Activated CD4-positive, alpha-beta T cell treated with anti-CD3 and anti-CD28 coated beads, Interleukin-2, amount 10 ng/mL, durations not matched to agents 24 days and 14 days (primary cell): ENCODE measurements around the gene SLC35E4. TPM values are rescaled to one million over a fixed set of nuclear protein-coding genes. Genes with fewer than 3 reads are reported as not detected.
"Not testable (repeated sequence)": the region's sequence is repeated elsewhere in the genome, so short reads cannot be mapped to it uniquely, and the experiment has no call there.

Experiments
- DNase-seq: peaks from one replicate; pipeline ENCODE4 v3.0.0; 2022
- H3K27ac Mint-ChIP-seq: one replicate; pipeline ENCODE4 v1.8.0; 2022; ENCODE audit warnings: mild to moderate bottlenecking, mixed read lengths
- H3K27me3 Mint-ChIP-seq: one replicate; pipeline ENCODE4 v1.8.0; 2022; ENCODE audit warnings: mixed read lengths
- H3K36me3 Mint-ChIP-seq: one replicate; pipeline ENCODE4 v1.8.0; 2022; ENCODE audit warnings: low read depth, mild to moderate bottlenecking, mixed read lengths
- H3K4me1 Mint-ChIP-seq: one replicate; pipeline ENCODE4 v1.8.0; 2021; ENCODE audit warnings: mixed read lengths
- H3K4me3 Mint-ChIP-seq: one replicate; pipeline ENCODE4 v1.8.0; 2022; ENCODE audit warnings: mild to moderate bottlenecking, moderate library complexity, mixed read lengths
- H3K9me3 Mint-ChIP-seq: one replicate; pipeline ENCODE4 v1.8.0; 2021; ENCODE audit warnings: mixed read lengths
- intact Hi-C: fragments of 100-400 bp; cut with micrococcal nuclease; formaldehyde crosslinking; loops from one replicate; pipeline ENCODE4 v1.15.1; 2023
- total RNA-seq: library from RNA; stranded (reverse); gene quantifications from 2 replicates; pipeline ENCODE4 v1.2.3, GENCODE V29; 2022

SLC35E4 gene
- total RNA-seq, 1 donor from 2014 or later, result 6.6 TPM

DNA sequence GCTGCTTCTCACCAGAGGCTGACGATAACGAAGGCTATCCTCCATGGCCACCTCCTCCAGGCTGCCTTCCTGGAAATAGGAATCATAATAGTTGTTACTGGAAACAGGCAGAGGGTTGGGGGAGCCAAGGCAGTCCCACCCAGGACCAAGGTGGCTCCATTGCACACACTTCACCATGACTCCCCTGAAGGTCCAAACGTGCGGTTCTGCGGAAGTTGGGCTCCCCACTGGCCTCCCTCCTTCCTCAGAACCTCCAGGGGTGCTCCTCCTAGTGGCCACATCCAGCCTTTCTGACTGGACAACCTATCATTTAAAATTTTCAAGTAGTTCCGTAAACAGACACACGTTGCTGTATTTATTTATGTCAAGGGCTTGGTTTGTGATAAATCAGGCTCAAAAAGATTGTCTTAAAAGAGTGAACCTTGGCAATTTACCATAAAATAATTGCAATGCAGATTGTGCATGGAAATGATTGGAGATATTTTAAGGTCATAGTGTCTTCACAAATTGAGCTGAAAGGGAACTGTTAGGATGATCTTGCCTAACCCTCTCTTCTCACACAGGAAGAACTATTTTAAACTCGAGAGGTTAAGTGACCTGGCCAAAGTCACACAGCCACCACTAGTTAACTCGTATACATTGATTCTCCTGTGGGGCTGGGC, 30.0 kb upstream of the SLC35E4 start:
- Mint-ChIP-seq H3K4me1 (peaks cover 47% of the 10 kb centered on the region), H3K4me3 (peak overlapping the region; percentile 30), H3K9me3 (no peaks in the 10 kb centered on the region), H3K36me3 (no peaks in the 10 kb centered on the region), H3K27me3 (no peaks in the 10 kb centered on the region), H3K27ac (no peak overlapping the region)
- DNase-seq, result peak; percentile 83
- intact Hi-C loops, result loop anchor here (2.0 kb wide), 1 partner anchor 13 kb away; no protein-coding TSS in a partner anchor

DNA sequence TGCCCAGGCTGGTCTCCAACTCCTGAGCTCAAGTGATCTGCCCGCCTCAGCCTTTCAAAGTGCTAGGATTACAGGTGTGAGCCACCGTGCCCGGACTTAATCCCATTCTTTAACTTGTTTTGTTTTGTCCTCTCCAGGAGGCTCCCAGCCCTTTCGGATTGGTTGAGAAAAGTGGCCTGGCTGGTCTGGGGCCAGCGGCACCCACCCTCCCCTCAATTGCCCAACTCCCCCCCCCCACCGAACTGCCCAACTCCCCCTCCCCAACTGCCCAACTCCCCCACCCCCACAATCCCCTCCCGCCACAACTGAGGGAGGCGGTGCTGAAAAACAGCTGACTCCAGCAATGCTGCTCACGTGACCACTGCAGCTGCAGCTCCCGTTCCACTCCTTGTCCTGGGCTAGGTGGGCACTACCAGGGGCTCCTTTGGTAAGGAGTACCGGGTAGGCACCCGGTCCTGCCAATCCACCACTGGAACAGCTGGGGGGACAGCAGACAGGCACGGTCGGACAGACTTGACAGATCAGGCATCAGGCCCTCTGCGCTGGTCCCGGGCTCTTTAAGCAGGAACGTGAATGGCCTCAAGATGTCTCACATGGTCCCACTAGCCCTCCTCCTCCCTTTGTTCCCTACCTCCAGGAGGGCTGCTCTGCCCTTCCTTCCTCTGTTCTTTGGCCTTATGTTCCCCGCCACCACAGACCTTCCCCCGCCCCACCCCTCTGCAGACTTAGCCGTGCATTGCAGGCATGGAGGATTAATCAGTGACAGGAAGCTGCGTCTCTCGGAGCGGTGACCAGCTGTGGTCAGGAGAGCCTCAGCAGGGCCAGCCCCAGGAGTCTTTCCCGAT, 28.9 kb upstream of the SLC35E4 start, which contains the start of gene TCN2:
TCN2 (plus strand) TSS at position 720 of the 845 bp plus-strand sequence. CDS start 158 bp downstream, outside the sequence.
- H3K27me3 Mint-ChIP-seq, result no peaks in the 10 kb centered on the region
- peaks cover 47% of the 10 kb centered on the region for H3K4me1 Mint-ChIP-seq
- H3K4me3 Mint-ChIP-seq, result peak within 1 kb of the TSS; percentile 86

DNA sequence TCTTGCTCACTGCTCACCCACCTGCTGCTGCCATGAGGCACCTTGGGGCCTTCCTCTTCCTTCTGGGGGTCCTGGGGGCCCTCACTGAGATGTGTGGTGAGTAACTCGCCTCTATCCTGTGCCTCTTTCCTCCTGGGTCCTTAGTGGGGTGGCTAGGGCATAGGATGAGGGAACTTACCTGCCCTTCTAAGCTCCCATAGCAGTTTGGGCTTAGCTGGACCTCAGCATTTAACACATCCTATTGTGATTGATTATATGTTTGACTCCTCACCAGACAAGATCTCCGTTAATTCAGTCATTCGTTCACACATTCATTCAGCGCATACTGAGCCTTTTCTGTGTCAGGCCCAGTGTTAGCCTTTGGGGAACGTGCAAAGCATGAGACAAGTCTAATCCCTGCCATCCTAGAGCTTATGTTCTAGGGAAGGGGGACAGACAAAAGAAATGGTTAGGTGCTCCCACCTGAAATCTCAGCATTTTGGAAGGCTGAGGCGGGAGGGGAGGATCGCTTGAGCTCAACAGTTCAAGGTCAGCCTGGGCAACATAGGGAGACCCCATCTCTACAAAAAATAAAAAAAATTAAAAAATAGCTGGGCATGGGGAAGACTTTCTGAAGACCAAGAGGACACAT, 28.2 kb upstream of the SLC35E4 start:
- Mint-ChIP-seq H3K27ac (peak overlapping the region; percentile 85), H3K36me3 (no peaks in the 10 kb centered on the region), H3K4me1 (peaks cover 46% of the 10 kb centered on the region), H3K27me3 (no peaks in the 10 kb centered on the region), H3K4me3 (peak overlapping the region; percentile 86), H3K9me3 (no peaks in the 10 kb centered on the region)
- intact Hi-C loops, result loop anchor here (2.0 kb wide), 1 partner anchor 15 kb away; no protein-coding TSS in a partner anchor
- DNase-seq, result no peak

More for the DNA sequence above, 28.9 kb upstream of the SLC35E4 start, which contains the start of gene TCN2:
- Mint-ChIP-seq H3K27ac (peak within 1 kb of the TSS; percentile 85), H3K9me3 (no peaks in the 10 kb centered on the region), H3K36me3 (no peaks in the 10 kb centered on the region)
- intact Hi-C loops, result loop anchor here (2.0 kb wide), 1 partner anchor 14 kb away; no protein-coding TSS in a partner anchor
- DNase-seq, result peak; percentile 78

DNA sequence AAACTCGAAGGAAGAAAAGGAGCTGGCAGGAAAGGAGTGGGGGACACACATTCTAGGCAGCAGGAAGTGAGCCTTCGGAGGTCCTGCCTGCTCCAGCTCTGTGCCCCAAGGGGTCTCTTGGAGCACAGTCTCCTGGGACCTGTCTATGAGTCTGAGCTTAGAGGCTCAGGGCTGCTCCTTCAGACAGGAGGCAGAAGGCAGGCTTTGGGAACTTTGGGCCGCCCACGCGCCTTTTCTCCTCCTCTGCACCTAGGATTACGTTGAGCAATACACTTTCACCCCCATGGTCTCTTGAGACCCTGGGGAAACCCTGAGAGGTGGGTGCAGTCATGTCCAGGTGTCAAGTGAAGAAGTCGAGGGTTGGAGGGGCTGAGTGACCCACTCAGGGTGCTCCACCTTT, 27.6 kb upstream of the SLC35E4 start:
- peaks cover 46% of the 10 kb centered on the region for H3K4me1 Mint-ChIP-seq
- no peaks in the 10 kb centered on the region for H3K9me3 Mint-ChIP-seq
- H3K36me3 Mint-ChIP-seq, result no peaks in the 10 kb centered on the region
- H3K27me3 Mint-ChIP-seq, result no peaks in the 10 kb centered on the region
- H3K27ac Mint-ChIP-seq, result no peak overlapping the region
- H3K4me3 Mint-ChIP-seq, result no peak overlapping the region
- DNase-seq, result no peak
- intact Hi-C loops, result loop anchor here (2.0 kb wide), 2 partner anchors 15 to 27 kb away; partner anchors contain the start of gene SLC35E4

DNA sequence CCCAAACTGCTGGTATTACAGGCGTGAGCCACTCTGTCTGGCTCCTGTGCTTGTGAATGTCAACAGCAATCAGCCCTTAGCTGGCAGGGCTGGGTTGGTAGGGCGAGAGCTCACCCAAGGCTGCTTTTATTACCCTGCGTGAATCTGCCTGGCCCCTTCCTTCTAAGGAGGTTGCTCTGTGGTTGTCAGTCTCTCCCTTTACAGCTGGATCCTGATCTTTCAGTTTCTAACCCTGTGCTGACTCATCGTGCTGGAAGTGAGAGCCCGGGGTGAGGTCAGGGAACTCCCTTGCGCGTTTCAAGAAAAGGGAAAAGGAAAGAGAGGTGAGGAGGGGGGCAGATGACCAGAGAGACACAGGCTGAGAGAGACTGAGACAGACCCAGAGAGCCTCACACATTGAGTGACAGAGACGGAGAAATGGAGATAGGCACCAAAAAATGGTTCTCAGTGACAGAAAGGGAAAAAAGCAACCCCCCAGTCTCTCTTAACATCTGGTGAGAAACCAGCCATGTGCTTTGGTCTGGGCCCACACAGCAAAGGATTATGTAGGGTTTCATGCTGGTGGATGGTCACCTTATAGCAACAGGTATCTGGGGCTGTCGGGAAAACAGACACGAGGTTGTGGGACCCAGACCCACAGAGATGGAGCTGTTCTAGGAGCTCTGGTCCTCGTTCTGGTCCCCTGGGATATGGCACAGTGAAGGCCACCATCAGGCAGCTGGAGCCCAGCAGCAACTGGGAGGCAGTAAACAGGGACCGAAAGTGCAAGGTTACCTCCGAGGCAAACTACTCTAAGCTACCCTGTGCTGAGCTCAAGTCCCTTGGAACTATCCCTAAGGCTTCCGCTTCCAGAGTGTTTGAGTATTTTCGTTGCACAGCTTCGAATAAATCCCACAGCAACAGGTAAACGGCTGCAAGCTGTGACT, 26.1 kb upstream of the SLC35E4 start:
- peaks cover 43% of the 10 kb centered on the region for H3K4me1 Mint-ChIP-seq
- peak overlapping the region; percentile 11 for H3K4me3 Mint-ChIP-seq
- peak; percentile 84 for DNase-seq

DNA sequence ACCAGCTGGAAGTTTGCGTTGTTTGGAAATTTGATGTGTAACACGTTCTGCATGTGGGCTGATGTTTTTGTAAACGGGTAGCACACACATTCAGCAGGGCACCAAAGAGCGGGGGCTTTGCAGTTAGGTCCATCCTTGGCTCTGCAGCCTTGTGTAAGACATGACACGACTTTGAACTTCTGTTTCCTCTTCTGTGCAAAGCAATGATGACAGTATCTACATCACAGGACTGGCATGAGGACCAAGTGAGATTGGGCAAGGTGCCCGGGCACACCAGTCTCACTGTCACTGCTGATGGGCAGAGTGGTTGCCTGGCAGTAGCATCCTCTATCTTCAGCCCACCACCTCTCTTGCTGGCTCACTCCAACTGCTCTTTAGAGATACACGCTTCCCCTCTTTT, 25.3 kb upstream of the SLC35E4 start:
- H3K4me1 Mint-ChIP-seq, result peaks cover 42% of the 10 kb centered on the region
- H3K9me3 Mint-ChIP-seq, result no peaks in the 10 kb centered on the region
- H3K36me3 Mint-ChIP-seq, result no peaks in the 10 kb centered on the region
- no peak for DNase-seq
- H3K4me3 Mint-ChIP-seq, result no peak overlapping the region
- intact Hi-C loops, result no loop called here
- no peaks in the 10 kb centered on the region for H3K27me3 Mint-ChIP-seq
- no peak overlapping the region for H3K27ac Mint-ChIP-seq

More for the DNA sequence above, 26.1 kb upstream of the SLC35E4 start:
- Mint-ChIP-seq H3K36me3 (no peaks in the 10 kb centered on the region), H3K27me3 (no peaks in the 10 kb centered on the region), H3K27ac (peak overlapping the region; percentile 39), H3K9me3 (no peaks in the 10 kb centered on the region)
- intact Hi-C loops, result loop anchor here (1.0 to 2.0 kb wide), 2 partner anchors 25 to 133 kb away; partner anchors contain the start of gene SLC35E4

DNA sequence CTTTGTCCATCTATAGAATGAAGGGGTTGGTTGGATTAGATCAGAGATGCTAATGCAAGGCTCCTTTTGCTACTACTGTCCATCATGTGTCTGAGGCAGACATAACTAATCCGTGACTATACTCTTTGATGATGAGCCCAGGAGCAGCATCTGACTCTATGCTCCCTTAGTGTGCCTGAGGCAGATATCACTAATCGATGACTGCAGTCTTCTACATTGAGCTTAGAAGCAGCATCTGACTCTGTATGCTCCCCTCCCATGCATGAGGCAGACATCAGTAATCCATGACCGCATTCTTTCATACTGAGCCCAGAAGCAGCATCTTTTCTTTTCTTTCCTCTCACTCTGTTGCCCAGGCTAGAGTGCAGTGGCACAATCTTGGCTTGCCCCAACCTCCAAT, 24.4 kb upstream of the SLC35E4 start:
- Mint-ChIP-seq H3K9me3 (no peaks in the 10 kb centered on the region), H3K4me3 (no peak overlapping the region), H3K27ac (no peak overlapping the region), H3K36me3 (no peaks in the 10 kb centered on the region), H3K4me1 (peaks cover 37% of the 10 kb centered on the region), H3K27me3 (no peaks in the 10 kb centered on the region)
- intact Hi-C loops, result no loop called here
- no peak for DNase-seq

DNA sequence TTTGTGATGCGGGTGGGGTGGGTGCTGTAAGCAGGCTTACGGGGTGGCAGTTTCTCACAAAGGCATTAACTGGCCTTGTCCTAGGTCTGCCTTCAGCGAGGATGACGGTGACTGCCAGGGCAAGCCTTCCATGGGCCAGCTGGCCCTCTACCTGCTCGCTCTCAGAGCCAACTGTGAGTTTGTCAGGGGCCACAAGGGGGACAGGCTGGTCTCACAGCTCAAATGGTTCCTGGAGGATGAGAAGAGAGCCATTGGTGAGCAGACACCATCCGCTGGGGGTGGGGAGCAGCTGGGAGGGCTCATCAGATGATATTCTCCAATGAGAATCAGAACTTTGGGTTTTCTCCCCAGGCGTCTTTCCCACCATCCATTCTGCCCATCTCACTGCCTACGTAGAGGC, 22.8 kb upstream of the SLC35E4 start:
- H3K9me3 Mint-ChIP-seq, result no peaks in the 10 kb centered on the region
- H3K27me3 Mint-ChIP-seq, result peaks cover 2% of the 10 kb centered on the region
- DNase-seq, result no peak
- H3K27ac Mint-ChIP-seq, result no peak overlapping the region
- H3K4me1 Mint-ChIP-seq, result peaks cover 26% of the 10 kb centered on the region
- H3K36me3 Mint-ChIP-seq, result no peaks in the 10 kb centered on the region
- intact Hi-C loops, result no loop called here
- H3K4me3 Mint-ChIP-seq, result no peak overlapping the region

DNA sequence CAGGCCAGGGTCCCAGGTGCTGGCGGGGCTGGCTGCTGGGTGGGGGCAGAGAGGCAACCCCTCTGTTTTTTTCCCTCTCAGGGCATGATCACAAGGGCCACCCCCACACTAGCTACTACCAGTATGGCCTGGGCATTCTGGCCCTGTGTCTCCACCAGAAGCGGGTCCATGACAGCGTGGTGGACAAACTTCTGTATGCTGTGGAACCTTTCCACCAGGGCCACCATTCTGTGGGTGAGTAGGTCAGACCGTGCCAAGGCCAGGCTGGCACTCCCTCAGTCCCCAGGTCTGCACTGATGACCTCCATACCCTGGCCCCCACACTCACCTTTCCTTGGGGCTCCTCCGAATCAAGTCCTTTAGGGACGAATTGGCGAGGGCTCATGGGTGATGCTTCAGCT, 21.3 kb upstream of the SLC35E4 start:
- Mint-ChIP-seq H3K4me1 (peaks cover 12% of the 10 kb centered on the region), H3K9me3 (no peaks in the 10 kb centered on the region), H3K27me3 (peaks cover 2% of the 10 kb centered on the region), H3K4me3 (no peak overlapping the region), H3K27ac (no peak overlapping the region), H3K36me3 (no peaks in the 10 kb centered on the region)
- DNase-seq, result no peak
- intact Hi-C loops, result no loop called here

DNA sequence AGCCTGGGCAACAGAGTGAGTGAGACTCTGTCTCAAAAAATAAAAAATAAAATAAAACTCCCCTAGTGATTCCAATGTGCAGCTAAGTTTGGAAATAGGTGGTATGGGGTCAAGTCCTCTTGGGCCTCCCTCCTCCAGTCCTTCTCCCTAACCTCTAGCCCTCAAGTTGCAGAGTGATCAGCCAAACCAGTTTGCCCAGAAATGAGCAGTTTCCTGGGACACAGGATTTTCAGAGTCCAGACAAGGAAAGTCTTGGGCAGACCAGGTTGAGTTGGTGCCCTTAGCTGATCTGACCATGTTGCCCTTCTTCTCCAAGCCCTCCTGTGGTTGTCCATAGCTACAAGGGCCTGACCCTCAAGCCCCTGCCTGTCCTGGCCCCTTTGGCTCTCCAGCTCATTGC, 20.7 kb upstream of the SLC35E4 start:
- Mint-ChIP-seq H3K4me1 (peaks cover 9% of the 10 kb centered on the region), H3K27ac (no peak overlapping the region), H3K27me3 (peaks cover 2% of the 10 kb centered on the region), H3K4me3 (no peak overlapping the region), H3K9me3 (no peaks in the 10 kb centered on the region), H3K36me3 (no peaks in the 10 kb centered on the region)
- DNase-seq, result no peak
- intact Hi-C loops, result no loop called here

DNA sequence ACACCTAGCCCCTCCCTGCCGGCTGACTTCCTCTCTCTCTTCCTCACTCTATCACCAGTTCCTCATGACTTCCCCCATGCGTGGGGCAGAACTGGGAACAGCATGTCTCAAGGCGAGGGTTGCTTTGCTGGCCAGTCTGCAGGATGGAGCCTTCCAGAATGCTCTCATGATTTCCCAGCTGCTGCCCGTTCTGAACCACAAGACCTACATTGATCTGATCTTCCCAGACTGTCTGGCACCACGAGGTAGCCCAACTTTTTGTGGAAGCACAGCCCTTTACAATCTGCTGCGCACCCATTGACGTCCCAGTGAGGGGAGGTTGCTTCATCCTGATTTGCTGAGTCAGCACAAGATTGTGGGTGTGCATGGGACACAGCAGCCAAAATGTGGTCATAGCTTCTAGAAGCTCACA, 20.0 kb upstream of the SLC35E4 start:
- Mint-ChIP-seq H3K4me3 (no peak overlapping the region), H3K9me3 (no peaks in the 10 kb centered on the region), H3K36me3 (no peaks in the 10 kb centered on the region), H3K4me1 (peaks cover 3% of the 10 kb centered on the region), H3K27me3 (peaks cover 2% of the 10 kb centered on the region), H3K27ac (no peak overlapping the region)
- no peak for DNase-seq
- intact Hi-C loops, result no loop called here

DNA sequence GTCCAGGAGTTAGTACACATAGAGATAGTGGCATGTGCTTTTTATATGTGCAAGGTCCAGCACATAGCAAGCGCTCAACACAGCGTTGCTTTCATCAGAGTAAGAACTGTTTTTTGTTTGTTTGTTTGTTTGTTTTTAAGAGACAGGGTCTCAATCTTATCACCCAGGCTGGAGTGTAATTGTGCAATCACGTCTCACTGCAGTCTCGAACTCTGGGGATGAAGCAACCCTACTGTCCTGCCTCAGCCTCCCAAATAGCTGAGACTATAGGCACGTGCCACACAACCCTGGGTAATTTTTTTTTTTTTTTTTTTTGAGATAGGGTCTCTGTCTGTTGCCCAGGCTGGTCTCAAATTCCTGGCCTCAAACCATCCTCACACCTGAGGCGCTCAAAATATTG, 17.8 kb upstream of the SLC35E4 start:
- DNase-seq, result no peak
- H3K4me3 Mint-ChIP-seq, result no peak overlapping the region
- no peaks in the 10 kb centered on the region for H3K4me1 Mint-ChIP-seq
- H3K27me3 Mint-ChIP-seq, result peaks cover 2% of the 10 kb centered on the region
- intact Hi-C loops, result no loop called here
- H3K27ac Mint-ChIP-seq, result no peak overlapping the region
- no peaks in the 10 kb centered on the region for H3K9me3 Mint-ChIP-seq
- no peaks in the 10 kb centered on the region for H3K36me3 Mint-ChIP-seq

DNA sequence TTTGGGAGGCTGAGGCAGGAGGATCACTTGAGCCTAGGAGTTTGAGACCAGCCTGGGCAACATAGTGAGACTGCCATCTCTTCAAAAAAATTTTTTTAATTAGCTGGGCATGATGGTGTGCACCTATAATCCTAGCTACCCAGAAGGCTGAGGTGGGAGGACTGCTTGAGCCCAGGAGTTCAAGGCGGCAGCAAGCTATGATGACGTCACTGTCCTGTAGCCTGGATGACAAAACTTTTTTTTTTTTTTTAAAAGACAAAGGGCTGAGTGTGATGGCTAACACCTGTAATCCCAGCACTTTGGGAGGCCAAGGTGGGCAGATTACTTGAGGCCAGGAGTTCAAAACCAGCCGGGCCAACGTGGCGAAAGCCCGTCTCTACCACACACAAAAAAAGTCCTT, 15.7 kb upstream of the SLC35E4 start:
- DNase-seq, H3K4me3 Mint-ChIP-seq, H3K36me3 Mint-ChIP-seq, H3K9me3 Mint-ChIP-seq, H3K27ac Mint-ChIP-seq, H3K27me3 Mint-ChIP-seq, intact Hi-C loops, H3K4me1 Mint-ChIP-seq: not testable (repeated sequence)
